GM12865 (cell line): ENCODE measurements around the gene ELAVL1.
A peak's percentile ranks its signal among the peaks of the same experiment; 100 is the strongest.

Experiments
- DNase-seq: peaks from one replicate; pipeline ENCODE4 v3.0.0; 2010; ENCODE audit warnings: low read depth
- H3K4me3 ChIP-seq: 2 replicates; pipeline ENCODE4 v1.5.1; 2011; ENCODE audit warnings: mild to moderate bottlenecking, low read depth, low read length, control low read depth
- TF ChIP-seq, protein P1 (sequence below): IDR thresholded peaks from 2 replicates; pipeline ENCODE4 v1.5.1; 2011; ENCODE audit warnings: low read length, control low read depth, low read depth, inconsistent platforms; ENCODE audit not compliant: insufficient read depth; ENCODE audit errors: missing control alignments

The ELAVL1 gene

GRCh38 chr19:7927605-7928333 is 77.7 kb downstream of the ELAVL1 start:
- TF ChIP-seq, protein P1, sequence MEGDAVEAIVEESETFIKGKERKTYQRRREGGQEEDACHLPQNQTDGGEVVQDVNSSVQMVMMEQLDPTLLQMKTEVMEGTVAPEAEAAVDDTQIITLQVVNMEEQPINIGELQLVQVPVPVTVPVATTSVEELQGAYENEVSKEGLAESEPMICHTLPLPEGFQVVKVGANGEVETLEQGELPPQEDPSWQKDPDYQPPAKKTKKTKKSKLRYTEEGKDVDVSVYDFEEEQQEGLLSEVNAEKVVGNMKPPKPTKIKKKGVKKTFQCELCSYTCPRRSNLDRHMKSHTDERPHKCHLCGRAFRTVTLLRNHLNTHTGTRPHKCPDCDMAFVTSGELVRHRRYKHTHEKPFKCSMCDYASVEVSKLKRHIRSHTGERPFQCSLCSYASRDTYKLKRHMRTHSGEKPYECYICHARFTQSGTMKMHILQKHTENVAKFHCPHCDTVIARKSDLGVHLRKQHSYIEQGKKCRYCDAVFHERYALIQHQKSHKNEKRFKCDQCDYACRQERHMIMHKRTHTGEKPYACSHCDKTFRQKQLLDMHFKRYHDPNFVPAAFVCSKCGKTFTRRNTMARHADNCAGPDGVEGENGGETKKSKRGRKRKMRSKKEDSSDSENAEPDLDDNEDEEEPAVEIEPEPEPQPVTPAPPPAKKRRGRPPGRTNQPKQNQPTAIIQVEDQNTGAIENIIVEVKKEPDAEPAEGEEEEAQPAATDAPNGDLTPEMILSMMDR, result no peak
- DNase-seq, result no peak
- H3K4me3 ChIP-seq, result no peak overlapping the region

DNA sequence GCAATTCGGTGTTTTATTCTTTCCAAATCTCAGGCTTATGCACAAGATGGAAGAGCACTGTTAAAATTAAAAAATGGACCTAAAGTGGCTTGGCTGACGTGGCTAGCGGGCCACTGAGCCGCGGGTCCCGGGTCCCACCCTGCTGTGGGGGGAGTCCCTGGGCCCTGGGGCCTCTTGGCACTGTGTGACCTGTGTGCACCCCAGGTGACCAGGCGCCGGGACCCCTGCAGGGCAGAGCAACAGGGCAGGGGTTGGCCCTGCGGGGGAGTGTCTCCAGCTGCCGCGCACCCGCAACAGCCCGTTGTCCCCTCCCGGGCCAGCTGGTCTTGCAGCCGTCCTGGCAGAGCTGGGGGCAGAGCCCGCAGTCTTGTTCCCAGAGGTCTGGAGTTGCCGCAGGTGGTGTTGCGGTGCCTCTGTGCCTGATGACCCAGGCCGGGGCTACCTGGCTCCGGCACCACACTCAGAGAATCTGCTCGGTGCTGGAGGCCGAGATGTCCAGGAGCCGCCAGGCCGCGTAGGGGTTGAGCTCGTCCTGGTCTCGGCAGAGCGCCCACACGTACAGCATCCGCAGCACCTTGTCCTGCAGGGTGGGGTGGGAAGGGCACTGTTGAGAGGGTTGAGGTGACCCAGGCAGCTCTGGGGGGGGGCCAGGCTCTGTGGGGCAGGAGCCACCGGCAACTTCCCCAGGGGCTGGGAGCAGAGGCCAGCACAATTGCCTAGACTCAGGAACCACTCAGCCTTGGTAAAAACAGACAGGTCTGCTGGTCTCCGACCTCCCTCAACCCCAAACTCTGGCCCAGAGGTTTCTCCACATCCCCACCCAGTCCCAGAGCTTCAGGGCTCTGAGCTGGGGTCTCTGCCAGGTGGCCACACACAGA is 78.5 kb downstream of the ELAVL1 start:
- H3K4me3 ChIP-seq, result no peak overlapping the region
- DNase-seq, result no peak
- TF ChIP-seq, protein P1, result no peak

DNA sequence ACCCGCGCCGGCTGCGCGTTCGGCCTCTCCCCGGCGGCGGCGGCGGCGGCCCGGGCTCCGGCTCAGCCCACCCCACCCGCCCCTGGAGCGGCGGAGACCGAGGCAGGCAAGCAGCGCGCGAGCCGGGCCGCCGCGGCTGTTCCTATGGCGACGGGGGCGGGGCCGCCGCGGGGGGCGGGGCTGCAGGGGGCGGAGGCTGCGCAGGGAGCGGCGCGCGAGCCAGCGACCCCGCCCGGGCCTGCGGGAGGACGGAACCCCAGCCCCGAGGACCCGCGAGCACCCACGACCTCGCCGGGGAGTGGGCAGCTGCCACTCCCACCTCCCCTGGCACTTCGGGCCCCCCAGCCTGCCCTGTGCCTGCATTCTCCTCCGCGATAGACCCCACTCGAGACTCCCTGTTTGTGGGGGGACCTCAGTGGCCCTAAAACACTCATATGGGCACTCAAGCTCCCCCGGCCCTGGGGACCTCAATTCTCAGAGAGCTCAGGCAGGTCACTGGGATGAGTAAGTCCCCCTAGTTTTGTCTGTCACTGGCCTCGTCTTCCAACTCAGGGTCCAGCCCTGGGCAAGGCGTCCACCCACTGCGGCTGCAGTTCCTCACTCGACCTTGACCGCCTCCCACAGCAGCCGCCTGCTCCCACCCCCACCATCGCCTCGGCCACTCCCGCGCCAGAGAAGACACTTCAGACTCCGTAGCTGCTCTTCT is 79.3 kb downstream of the ELAVL1 start, which contains the start of gene CTXN1:
TSS of gene CTXN1 (minus strand) at position 115 of the 706 bp plus-strand sequence. CDS start 597 bp downstream, outside the sequence.
- peak; percentile 72 for DNase-seq
- TF ChIP-seq, protein P1, result no peak
- H3K4me3 ChIP-seq, result no peak within 1 kb of the TSS; the same call in 1 of the 2 replicates

- TF ChIP-seq, protein P1, result peak; percentile 85
- DNase-seq, result peak; percentile 84
- no peak overlapping the region; the same call in 1 of the 2 replicates for H3K4me3 ChIP-seq
These were observed 80.1 kb downstream of the ELAVL1 start for GRCh38 chr19:7925171-7925851.

DNA sequence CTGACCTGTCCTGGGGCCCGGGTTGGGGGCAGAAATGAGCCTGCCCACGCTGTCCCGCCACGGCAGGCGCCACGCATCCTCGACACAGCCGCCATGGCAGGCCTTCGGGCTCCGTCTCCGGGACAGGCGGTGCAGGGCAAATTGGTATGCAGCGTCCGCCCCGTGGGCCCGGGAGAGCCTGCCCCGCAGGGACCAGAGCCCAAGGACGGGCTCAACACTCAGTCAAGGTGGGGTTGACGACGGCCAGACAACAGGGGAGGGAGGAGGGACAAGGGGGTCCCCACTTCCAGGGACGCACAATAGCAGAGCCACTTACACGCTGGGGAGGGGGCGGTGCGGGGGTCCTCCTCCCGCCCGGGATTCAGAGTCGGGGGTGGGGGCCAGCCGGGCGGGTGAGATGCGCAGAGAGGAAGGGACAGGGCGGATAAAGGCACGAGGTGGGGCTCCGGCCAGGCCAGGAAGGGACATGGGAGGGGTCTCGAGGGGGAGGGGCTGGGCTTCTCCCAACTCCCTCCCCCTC is 80.7 kb downstream of the ELAVL1 start:
- DNase-seq, result no peak
- TF ChIP-seq, protein P1, result no peak
- no peak overlapping the region for H3K4me3 ChIP-seq

- TF ChIP-seq, protein P1, result no peak
- DNase-seq, result no peak
- no peak overlapping the region for H3K4me3 ChIP-seq
These were observed 81.2 kb downstream of the ELAVL1 start for GRCh38 chr19:7924241-7924640.
